ENCODE measurements around the gene DENND1A.

The DENND1A gene

DNA sequence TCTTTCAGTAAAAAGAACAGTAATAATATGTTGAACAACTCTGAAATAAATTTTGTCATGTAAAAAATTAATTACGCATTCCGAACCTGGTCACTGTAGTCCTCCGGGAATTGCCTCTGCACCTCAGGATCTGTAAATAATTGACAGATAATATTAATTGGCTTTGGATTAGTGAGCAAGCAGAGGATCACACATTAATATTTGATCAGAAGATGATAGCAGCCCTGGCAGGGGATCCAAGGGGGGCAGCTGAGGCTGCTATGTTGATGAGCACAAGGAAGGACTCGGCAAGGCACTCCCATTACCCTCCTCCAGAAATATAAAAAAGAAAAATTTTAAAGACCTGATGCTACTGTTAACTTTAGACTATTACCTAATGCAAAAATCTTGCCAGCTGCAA lies 137.4 kb downstream of the DENND1A start:
- TF ChIP-seq, protein P1, sequence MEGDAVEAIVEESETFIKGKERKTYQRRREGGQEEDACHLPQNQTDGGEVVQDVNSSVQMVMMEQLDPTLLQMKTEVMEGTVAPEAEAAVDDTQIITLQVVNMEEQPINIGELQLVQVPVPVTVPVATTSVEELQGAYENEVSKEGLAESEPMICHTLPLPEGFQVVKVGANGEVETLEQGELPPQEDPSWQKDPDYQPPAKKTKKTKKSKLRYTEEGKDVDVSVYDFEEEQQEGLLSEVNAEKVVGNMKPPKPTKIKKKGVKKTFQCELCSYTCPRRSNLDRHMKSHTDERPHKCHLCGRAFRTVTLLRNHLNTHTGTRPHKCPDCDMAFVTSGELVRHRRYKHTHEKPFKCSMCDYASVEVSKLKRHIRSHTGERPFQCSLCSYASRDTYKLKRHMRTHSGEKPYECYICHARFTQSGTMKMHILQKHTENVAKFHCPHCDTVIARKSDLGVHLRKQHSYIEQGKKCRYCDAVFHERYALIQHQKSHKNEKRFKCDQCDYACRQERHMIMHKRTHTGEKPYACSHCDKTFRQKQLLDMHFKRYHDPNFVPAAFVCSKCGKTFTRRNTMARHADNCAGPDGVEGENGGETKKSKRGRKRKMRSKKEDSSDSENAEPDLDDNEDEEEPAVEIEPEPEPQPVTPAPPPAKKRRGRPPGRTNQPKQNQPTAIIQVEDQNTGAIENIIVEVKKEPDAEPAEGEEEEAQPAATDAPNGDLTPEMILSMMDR (IDR thresholded peaks at IDR 0.05; ENCODE audit: low read depth, low read length), result no peak
- no peak for DNase-seq (ENCODE audit: extremely low read depth, low read depth)

GRCh38 chr9:123789554-123790292 lies 140.2 kb downstream of the DENND1A start:
- TF ChIP-seq, protein P1 (IDR thresholded peaks at IDR 0.05; ENCODE audit: low read depth, low read length), result no peak
- no peak for DNase-seq (ENCODE audit: extremely low read depth, low read depth)

GRCh38 chr9:123787416-123787815 lies 142.5 kb downstream of the DENND1A start:
- DNase-seq (ENCODE audit: extremely low read depth, low read depth), result no peak
- TF ChIP-seq, protein P1 (IDR thresholded peaks at IDR 0.05; ENCODE audit: low read depth, low read length), result no peak

DNA sequence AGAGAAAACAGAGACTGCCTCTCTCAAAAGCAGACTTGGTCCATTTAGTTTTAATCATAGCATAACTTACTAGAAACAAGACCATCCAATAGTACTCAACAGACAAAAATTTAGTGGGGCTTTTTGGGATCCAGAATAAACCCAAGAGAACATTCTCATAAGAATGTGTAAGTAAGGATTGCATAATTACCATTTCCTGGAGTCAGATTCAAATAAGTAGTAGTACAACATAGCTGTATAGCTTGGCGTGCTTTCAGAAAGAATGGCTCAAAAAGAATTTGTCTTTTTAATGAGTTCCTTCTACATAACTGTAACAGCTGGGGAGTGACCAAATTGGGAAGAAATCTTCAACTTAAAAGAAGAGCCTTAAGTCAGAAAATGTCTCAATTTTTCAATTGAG lies 145.4 kb downstream of the DENND1A start:
- DNase-seq (ENCODE audit: extremely low read depth, low read depth), result peak; percentile 38

DNA sequence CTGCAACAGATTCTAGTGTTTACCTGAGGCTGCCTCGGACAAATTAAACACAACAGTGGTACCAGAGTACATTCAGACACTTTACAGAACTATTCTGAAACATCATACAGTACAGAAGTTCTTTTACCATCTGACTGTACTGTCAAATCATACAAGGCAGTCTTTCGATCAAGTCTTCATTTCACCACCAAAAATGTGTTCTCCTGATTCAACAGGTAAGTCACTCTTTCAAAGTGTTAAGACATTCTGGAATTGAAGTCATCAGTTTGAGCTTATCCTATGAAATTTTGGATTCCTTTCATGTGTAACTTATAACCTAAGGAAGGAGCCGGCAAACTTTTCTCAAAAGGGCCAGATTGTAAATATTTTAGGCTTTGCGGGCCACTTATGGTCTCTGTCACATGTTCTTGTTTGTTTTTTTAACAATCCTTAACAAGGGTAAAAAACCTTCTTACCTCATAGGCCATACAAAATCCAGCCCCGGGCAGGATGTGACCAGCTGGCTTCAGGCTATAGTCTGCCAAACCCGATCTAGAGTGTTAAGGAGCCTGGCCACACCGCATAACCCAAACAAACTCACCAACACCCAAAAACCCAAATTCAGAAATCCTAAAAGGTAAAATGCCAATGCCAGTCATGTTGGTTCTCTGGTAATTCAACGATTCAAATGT lies 151.6 kb downstream of the DENND1A start:
- DNase-seq (ENCODE audit: extremely low read depth, low read depth), result no peak
- TF ChIP-seq, protein P1 (IDR thresholded peaks at IDR 0.05; ENCODE audit: low read depth, low read length), result no peak

More for the DNA sequence above, 145.4 kb downstream of the DENND1A start:
- TF ChIP-seq, protein P1 (IDR thresholded peaks at IDR 0.05; ENCODE audit: low read depth, low read length), result no peak

DNA sequence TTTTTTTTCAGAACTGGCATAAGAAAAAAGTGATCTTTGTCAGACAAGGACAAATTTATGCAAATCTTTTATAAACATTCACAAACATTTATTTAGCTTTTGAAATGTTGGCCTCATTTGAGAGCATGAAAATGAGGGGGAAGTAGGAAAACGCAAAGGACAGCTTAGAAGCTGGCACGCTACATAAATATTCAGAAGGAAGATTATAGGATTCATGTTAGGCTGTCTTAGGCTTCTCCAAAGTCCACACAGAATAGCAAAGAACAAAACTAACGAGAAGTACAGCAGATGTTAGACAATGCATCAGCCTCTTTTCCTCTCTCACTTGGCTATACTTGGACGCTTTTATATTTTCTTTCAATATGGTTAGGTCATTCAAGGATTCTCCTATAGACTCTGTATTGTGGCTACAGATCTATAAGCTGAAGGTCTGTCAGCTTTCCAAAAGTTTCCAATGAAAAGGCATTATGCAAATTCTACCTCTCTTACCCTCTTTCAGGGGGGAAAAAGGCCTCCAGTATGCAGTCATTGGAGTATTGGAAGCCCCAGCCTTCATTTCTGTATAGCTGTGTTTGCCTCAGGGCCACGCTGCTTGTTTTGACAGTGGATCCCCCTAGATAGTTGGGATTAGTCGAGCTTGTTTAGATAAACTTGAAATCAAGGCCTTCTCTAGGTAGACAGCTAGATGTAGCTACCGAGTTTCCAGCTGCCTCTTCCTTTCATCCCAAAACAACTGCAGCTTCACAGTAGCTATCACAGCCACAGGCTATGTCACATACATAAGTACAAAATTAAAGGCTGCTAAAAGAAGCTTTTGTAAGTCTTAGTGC lies 153.0 kb downstream of the DENND1A start:
- TF ChIP-seq, protein P1 (IDR thresholded peaks at IDR 0.05; ENCODE audit: low read depth, low read length), result no peak
- no peak for DNase-seq (ENCODE audit: extremely low read depth, low read depth)
